OCI-LY3 (cell line): ENCODE results near the gene ARHGAP10.

Experiments
- EZH2phosphoT487 ChIP-seq: fragments of 200-600 bp; shearing (Covaris generic); IDR thresholded peaks from 2 replicates; pipeline ENCODE4 v1.6.1; 2018; ENCODE audit warnings: antibody characterized with exemption, mixed run types, low read depth
- TF ChIP-seq, protein P1 (sequence below): fragments of 200-600, 300-600 bp; sonication (generic); IDR thresholded peaks from 2 replicates; pipeline ENCODE4 v1.5.1; 2014; ENCODE audit warnings: antibody characterized with exemption, low read length, low read depth

DNA sequence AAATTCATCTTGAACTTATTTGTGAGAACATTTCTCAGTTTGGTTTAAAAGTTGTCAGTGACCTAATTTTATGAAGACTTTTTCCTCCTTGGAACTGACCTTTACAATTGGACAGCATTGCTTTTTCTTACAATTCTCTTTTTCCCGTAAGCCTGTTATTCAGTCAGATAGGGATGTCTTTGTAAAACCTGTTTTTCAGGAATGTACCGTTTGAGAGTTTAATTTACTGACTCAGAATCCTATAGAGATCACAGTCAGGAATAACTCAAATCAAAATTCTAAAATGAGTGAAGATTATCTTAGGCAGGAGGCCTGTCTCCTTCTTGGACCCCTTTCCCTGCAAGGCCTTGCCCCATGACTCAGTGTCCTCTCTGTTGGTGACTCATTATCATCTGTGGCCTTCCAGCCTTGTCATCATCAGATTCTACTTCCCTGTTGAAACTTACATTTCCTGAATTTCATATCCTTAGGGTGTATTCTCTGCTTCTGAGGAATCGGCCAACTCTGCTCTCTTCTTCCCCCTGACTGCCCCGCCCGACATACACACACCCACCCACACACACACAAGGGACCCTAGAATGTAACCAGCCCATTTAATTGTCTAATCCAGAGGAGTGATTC, 99.8 kb downstream of the ARHGAP10 start:
- TF ChIP-seq, protein P1, sequence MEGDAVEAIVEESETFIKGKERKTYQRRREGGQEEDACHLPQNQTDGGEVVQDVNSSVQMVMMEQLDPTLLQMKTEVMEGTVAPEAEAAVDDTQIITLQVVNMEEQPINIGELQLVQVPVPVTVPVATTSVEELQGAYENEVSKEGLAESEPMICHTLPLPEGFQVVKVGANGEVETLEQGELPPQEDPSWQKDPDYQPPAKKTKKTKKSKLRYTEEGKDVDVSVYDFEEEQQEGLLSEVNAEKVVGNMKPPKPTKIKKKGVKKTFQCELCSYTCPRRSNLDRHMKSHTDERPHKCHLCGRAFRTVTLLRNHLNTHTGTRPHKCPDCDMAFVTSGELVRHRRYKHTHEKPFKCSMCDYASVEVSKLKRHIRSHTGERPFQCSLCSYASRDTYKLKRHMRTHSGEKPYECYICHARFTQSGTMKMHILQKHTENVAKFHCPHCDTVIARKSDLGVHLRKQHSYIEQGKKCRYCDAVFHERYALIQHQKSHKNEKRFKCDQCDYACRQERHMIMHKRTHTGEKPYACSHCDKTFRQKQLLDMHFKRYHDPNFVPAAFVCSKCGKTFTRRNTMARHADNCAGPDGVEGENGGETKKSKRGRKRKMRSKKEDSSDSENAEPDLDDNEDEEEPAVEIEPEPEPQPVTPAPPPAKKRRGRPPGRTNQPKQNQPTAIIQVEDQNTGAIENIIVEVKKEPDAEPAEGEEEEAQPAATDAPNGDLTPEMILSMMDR = no peak
- no peak for TF ChIP-seq EZH2phosphoT487
